Stimulated activated CD8-positive, alpha-beta memory T cell treated with anti-CD3 and anti-CD28 coated beads, Interleukin-7, amount 100 ng/mL, for 4 hours (primary cell): Measurements from ENCODE around the gene HOXA6.

Experiments used
- DNase-seq, 2 donors: peaks; one replicate each; pipeline ENCODE4 v3.0.0-alpha.2; 2020; ENCODE audit warnings: low read depth in 2 of 2

The HOXA6 gene

DNA sequence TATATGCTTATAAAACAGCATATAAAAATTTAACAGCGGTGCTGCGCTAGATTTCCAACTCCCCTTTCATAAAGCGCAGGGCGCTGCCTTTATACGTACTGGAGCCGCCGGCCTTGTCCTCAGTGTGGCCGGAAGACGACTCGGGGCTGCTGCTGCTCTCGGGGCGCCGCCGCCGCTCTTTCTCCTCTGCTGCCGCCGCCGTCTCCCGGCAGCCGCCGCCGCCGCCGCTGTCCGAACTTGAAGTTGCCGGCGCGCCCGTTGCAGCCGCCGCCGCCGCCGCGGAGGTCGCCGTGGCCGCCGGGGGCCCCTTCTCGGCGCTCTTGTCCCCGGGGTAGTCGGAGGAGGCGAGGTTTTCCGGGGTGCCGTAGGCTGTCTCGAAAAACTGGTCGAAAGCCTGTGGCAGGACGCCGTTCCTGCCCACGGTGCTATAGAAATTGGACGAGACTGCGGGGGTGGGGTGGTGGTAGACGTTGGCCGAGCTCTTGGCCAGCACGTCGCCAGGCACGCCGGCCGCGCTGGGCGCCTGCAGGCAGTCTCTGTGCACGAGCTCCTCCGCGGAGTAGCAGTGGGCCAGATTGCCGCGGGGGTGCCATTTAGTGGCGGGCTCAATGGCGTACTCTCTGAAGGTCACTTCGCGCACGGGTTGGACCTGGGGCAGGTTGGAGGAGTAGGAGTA, 36.9 kb upstream of the HOXA6 start:
- no peak for DNase-seq

DNA sequence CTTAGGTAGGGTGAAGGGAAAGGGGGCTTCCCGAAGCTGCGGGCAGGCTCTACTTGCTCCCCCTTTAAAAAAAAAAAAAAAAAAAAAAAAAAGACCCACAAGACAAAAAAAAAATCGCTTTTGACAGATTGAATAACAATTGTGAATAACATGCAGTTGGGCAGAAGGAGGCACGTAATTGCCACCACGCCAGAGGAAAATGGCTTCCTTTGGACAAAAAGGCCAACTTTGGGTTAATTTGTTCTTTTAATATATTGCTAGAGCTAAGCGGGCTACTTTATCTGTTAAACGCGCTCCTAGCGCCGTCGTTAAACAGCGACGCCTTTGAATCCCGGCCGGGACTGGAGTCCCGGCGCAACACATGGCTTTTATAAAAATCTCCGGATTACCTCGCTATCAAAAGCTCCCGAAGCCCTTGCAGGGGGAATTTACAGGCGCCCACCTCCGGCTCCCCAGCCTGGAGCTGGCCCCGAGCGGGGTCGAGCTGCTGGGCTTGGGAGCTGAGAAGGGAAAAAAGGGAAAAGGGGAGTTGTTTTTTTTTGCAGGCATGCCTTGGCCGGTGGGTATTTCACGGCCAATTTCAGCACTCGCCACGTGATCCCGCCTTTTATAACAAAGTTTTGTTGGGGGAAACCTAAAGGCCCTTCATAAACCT, 36.2 kb upstream of the HOXA6 start:
- DNase-seq, result no peak

DNA sequence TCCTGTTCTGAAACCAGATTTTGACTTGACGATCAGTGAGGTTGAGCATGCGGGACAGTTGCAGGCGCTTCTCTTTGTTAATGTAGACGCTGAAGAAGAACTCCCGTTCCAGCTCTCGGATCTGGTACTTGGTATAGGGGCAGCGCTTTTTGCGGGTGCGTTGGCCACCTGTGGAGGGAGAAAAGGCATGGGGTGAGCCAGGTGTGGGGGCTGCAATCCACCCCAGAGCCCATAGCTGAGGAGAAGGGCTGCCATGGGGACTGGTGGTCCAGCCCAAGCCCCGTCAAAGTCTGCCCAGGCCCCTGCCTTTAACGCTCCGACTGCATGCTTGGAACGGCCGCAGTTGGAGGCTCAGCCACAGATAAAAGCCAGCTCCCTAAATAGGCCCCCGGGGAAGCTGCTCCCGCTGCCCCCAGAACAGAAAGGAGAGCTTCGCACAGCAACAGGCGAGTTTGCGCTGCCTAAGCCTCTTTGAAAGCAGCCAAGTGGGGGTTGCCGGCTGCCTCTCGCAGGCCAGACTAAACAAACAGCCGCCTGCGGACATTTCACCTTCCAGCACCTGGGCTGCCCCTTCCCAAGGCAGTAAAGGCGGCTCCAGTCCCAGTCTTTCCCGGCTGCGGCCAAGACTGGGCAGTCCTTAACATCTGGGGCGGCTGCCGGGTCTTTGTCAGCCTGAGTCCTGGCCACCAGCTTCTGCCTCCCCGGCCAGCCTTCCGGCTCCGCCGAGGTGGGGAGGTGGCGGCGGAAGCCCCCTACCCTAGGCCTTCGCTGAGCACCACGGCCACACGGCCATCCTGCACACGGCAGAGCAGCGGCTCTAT, 35.5 kb upstream of the HOXA6 start:
- DNase-seq, result no peak

DNA sequence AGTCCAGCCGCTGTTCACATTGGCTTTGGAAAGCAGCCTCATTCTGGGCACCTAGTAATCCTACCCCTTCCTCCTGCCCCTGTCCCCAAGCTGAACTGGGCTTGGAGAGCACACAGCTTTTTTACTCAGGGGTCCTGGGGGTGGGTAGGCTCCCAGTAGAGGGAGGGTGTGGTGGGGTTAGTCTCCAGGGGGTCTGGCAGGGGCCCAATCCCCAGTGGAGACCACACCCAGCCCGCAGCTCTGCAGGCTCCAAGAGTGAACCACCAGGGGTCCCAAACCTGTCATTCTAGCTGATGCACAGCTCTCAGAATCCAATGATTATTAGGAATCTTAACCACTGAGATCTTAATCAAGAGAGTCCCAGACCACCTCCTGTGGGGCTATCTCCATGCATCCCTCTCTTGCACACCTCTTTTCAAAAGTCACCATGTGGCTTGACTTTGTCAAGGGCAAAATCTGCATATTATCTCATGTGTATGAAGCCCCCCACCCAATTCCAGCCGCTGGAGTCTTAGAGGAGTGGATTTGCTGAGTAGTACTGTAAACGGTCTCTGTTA, 34.8 kb upstream of the HOXA6 start:
- DNase-seq, result no peak

DNA sequence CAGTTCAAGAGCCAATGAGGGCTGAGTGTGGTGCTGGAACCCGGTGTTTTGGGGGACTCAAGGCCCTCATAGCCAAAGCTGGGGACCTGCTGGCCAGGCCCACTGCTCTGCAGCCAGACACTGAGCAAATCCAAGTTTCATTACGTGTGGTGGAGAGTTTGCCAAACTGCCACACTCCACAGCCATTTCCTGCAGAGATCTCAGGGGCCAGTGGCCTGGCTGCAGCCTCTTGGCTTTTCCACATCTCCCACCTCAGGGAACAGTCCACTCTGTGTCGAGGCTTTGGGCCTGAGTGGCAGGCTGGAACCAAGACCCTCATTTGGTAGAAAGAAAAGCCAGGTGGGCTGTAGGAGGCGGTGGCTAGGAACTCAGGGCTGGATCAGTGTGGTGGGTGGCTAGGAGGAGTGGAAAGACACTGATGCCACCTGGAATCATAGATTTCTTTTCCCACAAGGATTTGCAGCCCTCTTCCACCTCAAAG, 34.3 kb upstream of the HOXA6 start:
- DNase-seq, result no peak

DNA sequence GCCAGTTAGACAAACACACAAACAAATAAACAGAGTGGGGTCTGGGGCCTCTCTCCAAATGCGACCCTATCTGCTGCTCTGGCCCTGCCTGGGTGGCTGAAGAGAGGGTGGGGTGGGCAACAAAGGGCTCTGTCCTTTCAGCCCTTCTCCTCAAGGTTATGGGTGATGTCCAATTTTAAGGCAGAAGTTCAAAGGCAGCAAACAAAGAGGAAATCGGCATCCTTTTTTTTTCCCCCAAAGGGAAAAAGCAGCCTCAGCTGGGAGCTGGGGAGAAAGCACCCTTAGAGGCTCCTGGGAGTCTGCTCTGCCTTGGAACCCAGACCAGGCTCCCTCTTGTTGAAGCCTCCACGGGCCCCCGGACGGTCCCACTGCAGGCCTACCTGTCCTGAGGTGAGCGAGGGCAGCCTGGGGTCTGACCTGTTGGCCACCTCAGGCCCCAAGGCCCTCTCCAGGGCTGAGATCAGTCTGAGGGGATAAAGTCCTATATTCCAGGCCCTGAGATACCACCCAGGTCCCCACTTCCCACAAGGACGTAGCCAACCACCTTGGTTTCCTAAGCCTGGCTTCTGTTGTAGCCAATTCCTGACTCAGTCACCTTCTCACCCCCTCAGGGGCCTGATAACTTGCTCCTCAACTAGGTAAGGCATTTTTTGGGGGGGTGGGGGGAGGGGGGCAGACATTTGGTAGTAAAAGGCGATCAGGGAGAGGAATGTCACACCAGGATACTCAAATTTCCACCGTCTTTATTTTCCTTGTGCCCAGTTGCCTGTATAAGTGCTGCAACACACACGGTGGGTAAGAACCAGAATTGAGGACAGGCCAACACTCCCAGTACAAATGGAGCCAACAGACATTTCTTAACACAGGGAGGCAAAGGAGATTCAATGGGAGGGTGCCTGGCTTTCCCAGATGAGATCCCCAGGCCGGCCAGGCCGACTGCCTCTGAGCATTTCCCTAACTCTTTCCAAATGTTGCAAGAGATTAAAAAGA, 33.2 kb upstream of the HOXA6 start:
- no peak for DNase-seq

DNA sequence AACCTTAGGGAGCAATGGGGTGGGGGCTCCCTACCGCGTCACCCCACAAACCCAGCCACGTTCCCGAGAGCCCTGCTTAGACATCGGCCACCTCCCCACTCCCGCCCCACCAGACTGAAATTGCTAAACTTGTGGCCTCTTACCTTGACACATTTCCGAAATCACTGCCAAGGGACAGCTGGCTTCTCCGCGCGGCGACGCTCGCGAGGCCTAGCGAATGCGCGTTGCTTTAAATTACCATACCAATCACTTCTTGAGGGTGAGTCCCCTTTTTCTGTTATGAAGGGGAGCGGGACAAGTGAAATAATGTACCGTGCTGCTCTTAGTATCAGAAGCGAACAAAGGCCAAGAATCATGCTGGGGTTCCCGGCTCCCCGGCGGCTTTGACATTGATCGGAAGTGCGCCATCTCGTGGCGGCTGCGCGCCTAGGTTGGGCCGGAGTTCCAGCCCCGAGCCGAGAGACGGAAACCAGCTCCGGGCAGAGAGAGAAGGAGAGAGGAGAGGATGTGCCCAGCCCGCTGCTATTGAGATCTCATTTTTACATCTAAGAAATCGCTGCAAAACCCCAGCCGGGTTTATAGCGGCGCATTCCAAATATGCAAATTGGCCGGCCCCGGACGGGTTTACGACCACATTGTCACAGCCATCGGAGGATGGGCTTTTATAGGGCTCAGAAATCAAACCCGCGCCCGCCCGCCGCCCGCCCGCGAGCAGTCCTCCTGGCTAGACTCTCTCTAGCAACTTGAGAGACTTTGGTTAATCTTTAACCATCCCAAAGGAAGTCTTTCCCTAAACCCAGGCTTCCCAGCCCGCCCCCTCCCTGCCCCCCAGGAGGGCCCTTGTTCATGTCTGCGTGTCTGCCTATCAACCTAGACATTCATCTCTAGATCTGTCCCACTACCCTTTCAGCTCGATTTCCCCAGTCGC, 32.2 kb upstream of the HOXA6 start:
- peak in 1 of 2 donors; percentile 41 for DNase-seq

DNA sequence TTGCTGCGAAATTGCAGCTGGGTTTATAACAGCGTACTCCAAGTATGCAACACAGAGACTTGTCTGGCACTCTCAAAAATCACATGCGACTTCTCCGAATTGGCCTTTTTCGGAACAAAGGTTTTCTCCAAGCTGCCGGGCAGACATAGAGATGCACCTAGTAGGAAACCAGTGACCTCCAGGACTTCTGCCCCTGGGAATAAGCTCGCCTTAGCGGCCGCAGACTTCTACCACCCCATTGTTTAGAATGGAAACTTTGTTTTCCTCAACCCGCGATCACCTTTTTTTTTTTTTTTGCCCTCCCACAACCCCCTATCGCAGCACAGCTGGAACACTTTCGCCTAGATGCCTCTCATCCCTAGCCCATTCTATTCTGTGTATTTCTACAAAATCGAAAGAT, 31.5 kb upstream of the HOXA6 start:
- no peak for DNase-seq

DNA sequence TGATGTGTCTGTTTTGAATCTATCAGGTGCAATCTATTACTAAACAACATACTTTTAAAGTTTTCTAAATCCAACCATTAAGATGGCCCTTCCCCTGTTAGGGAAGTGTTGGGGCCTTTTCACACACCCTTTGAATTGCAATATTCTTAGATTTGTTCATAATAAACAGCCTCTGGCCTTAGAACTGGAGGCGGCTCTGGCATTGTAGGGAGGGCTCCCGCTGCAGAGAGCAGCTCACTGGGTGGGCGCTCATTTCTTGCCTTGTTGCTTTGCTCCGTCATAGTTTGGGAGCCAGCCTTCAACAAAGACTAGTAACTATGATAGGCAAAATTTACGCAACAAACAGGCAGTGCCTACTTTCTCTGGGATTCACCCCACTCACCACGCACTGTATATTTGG, 30.8 kb upstream of the HOXA6 start:
- DNase-seq, result no peak

DNA sequence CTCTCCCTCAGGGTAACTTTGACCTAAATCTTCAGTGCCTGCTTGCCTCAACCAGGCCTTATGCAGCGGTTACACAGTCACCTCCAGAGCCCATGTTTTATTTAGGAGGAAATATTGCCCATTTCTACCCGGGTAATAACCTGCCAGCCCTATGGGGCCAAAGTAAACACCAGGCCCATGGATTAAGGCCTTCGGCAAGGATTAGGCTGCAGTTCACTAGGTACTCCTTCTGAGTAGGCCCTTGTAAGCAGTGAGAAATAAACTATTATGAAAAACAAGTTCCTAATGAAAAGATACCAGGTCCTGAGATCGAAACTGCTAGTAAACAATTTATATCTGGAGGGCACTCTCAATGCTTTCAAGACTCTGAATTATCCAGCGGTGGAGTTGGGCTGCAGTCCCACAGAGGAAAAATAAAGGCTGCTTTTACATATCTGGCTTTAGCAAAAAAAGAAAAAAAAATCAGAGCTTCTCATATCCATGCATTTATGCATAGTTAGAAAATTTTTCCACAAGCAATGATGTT, 30.3 kb upstream of the HOXA6 start:
- no peak for DNase-seq

DNA sequence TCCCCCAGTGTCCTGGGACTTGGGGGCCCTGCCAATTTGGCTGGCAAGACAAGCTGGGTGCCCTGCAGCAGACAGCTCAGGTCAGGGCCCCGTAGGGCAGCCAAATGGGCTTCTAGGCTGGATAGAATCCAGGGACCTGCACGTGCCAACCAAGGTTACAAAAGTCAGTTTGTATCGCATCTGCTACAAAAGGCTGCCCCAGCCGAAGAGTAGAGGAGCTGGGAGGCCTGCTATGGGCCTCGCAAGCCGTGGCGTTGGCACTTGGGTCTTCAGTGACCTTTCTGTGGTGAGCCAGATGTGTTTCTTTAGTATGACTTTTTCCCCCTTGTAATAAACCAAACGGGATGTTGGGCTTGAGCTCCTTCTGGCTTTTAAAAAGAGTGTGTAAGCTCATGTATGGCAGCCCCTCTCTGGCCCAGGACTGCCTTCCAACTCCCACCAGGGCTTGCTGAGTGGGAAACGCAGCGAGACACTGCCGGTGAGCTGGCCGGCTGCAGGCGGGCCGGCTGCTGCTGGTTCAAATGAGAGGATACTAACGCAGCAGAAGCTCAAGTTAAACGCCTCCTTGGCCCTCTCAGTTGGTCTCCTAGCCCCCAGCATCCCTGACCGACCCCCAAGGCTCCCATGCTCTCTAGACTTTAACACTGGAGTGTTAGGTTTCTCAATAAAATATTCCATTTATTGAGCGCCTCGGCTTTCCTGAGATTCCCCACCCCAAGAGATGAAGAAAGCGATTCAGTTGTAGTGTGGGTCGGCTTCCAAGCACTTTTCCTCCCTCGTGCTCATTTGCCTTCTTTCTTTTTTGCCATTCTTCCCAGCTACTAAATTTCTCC, 29.6 kb upstream of the HOXA6 start:
- DNase-seq, result no peak

DNA sequence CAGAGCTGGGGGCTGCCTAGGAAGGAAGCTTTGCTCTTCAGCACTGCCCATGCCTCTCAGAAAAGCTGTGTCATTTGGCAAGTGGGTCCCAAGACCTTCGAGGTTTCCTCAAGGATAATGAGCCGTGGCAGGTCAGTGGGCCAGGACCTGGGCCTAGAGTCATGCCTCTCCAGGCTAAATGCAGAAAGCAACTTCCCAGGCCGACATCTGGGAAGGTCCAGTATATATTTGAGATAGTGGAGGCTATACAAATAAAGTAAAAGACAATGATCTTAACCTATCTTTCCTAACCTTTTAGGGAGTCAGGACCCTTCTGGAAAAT, 28.9 kb upstream of the HOXA6 start:
- DNase-seq, result no peak

DNA sequence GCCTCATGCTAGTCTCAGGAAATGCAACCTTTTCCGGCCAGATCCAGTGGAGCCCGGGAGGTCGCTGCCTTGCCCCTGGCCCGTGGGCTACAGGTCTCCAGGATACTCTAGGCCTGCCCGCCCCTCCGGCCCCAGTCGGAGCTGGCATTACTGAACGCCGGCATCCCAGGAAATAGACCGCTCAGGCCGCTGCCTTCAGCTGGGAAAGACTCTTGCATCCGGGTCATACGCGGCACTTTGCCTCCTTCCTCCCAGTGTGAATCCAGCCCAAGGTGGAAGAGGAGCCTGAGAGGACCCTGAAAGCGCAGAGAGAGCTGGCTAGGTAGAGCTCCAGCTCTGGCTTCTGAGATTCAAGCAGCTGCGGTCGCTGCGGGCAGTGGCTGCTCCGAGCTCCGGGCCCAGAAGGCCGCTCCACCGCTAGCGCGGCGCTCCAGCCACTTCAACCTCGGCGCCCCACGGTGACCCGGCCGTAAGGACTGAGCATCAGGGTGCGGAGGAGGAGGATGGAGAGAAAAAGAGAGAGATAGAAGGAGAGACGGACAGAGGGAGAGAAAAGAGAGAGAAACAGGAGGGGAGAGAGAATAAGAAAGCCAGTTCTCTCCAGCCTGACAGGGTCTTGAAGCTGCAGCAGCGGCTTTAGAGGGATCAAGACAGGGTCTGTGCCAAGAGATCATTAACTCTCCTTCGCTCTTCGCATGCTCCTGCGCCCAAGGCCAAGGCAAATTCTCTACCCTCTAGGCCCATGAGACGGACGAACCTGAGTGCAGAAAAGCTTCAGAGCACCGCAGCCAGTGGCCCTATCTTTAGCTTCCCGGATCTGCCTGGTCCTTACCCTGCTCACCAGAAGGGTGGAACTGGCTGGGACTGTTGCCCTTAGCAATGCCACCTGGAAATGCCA, 28.3 kb upstream of the HOXA6 start:
- no peak for DNase-seq

DNA sequence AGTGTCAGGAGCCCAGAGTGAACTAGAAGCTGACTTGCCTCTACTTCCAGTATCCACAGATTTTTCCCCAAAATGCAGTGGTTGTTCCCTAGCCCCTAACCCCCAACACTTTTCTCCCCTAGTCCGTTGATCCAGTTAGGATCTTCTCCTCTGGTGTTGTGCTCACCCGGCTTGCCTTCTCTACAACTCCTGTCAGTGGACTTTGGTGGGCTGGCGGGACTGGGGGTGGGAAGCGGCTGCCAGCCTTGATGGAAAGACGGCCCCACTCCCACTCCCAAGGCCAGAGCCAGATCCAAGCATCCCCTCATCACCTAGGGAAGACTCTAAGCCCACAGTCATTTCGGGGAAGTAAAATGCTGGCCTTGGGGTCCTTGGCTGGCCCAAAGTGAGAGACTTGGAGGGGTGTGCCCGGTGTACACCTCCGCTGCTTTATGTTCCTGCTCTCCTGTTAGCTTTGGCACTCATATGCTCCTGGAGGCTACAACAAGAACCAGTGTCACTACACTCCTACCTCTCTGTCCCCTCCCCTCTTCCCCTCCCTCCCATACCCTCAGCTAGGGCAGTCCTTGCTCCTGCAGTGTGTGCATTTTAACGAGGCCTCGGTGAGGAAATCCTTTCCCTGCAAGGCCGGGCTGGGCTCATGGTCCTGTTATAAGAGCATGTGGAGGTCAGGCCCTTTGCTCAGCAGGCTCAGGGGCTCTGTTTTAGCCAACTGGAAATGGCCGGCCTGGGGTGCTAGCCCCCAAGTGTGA, 27.5 kb upstream of the HOXA6 start:
- DNase-seq, result no peak

DNA sequence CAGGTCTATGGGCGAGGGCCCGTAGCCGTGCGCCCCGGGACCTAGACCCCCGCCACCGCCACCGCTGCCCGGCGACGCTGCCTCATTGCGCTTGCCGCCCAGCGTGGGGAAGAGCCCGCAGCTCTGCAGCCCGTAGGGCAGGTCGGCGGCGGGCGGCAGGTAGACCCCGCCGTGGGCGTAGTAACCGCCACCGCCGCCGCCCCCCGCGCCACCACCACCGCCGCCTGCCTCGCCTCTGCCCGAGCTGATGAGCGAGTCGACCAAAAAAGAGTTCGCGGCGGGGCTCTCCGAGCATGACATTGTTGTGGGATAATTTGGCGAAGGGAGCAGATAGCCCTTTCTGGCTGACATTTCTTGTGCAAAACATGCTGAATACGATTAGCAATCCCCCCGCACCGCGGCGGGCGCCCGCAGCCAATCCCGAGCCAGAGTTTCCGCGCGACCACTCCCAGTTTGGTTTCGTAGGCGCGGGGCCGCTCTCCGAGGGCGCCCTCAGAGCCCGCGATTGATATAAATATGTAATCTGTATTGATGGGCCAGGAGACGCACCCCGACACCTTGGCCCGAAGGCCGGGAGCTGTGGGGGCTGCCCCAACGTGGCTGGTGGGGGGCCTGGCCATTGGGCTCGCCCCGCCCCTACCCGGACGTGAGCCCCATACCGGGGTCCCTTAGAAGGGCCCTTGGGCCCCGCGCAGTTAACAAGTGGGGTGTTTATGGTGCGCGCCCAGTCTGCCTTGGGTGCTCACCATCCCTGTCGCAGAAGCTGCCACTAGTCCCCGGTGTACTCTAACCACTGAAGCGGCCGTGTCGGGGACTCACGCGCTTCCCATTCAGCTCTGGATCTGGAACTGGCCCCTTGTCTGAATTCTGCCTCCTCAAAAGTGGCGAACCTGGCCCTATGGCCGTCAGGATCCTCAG, 26.6 kb upstream of the HOXA6 start, which contains the start of gene HOXA10:
Gene HOXA10, minus strand, starts transcription at position 365 of the 918 bp plus-strand sequence. Its CDS starts 14 bp downstream, at position 351.
- DNase-seq, result no peak

DNA sequence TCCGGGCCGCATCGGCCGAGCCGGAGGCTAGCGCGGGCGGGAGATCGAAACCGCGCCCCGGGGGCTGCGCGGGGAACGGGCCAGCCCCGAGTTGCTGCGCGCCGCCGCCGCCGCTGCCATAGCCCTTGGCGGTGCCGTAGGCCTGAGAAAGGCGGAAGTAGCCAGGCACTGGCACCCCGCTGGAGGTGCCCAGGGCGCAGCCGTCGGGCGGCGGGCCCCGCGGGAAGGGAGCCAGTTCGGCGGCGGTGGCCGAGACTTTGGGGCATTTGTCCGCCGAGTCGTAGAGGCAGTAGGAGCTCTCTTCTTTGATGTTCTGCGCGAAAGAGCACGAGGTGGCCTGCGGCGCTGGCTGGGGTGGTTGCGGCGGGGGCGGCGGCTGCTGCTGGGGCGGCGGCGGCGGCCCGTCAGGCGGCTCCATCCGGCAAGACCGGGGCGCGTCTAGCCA, 26.0 kb upstream of the HOXA6 start:
- DNase-seq, result peak in 1 of 2 donors; percentile 33
